Mucosa of rectum (tissue), 2 donors: ENCODE results near the gene PDCD4.

Source experiments
- H3K27ac ChIP-seq, 2 donors: one replicate each; pipeline ENCODE4 v1.7.0; 2013; ENCODE audit warnings: inconsistent platforms in 2 of 2, low read depth in 2 of 2, low read length in 2 of 2
- H3K27me3 ChIP-seq, 2 donors: one replicate each; pipeline ENCODE4 v1.7.0; 2013; ENCODE audit warnings: low read length in 2 of 2; ENCODE audit not compliant: control insufficient read depth in 2 of 2, insufficient read depth in 2 of 2
- H3K36me3 ChIP-seq, 2 donors: one replicate each; pipeline ENCODE4 v1.7.0; 2013; ENCODE audit warnings: low read length in 2 of 2; ENCODE audit not compliant: control insufficient read depth in 2 of 2, insufficient read depth in 2 of 2
- H3K4me1 ChIP-seq, 2 donors: one replicate each; pipeline ENCODE4 v1.7.0; 2013; ENCODE audit warnings: low read length in 2 of 2, mild to moderate bottlenecking in 1 of 2; ENCODE audit not compliant: control insufficient read depth in 2 of 2, insufficient read depth in 2 of 2
- H3K4me3 ChIP-seq, 2 donors: one replicate each; pipeline ENCODE4 v1.7.0; 2013; ENCODE audit warnings: low read length in 2 of 2
- H3K9ac ChIP-seq, 2 donors: one replicate each; pipeline ENCODE4 v1.7.0; 2013; ENCODE audit warnings: low read length in 2 of 2, low read depth in 1 of 2, mild to moderate bottlenecking in 1 of 2
- H3K9me3 ChIP-seq, 2 donors: one replicate each; pipeline ENCODE4 v1.7.0; 2013; ENCODE audit warnings: low read length in 2 of 2; ENCODE audit not compliant: control insufficient read depth in 2 of 2
- donor health status: healthy.
- donor health status: Normal muscosa, but diverticular disease.

PDCD4 gene

GRCh38 chr10:110841767-110842267 lies 29.9 kb upstream of the PDCD4 start:
- Histone ChIP-seq H3K9ac (peak overlapping the region; percentile 20 to 55), H3K4me3 (peak overlapping the region in 1 of 2 donors; percentile 42), H3K9me3 (no peaks in the 10 kb centered on the region), H3K36me3 (no peaks in the 10 kb centered on the region), H3K4me1 (peaks cover 72 to 89% of the 10 kb centered on the region in 2 donors), H3K27ac (peak overlapping the region; percentile 97 to 98), H3K27me3 (no peaks in the 10 kb centered on the region)

- peak overlapping the region; percentile 45 to 58 for H3K9ac ChIP-seq
- peaks cover 70 to 89% of the 10 kb centered on the region in 2 donors for H3K4me1 ChIP-seq
- H3K4me3 ChIP-seq: peak overlapping the region; percentile 26 to 45
- H3K27me3 ChIP-seq: no peaks in the 10 kb centered on the region
- H3K36me3 ChIP-seq: no peaks in the 10 kb centered on the region
- no peaks in the 10 kb centered on the region for H3K9me3 ChIP-seq
- peak overlapping the region; percentile 97 to 98 for H3K27ac ChIP-seq
Observed at GRCh38 chr10:110842326-110842904, 29.3 kb upstream of the PDCD4 start.

GRCh38 chr10:110843031-110843430 lies 28.7 kb upstream of the PDCD4 start:
- peak overlapping the region; percentile 97 to 98 for H3K27ac ChIP-seq
- peaks cover 68 to 85% of the 10 kb centered on the region in 2 donors for H3K4me1 ChIP-seq
- peak overlapping the region in 1 of 2 donors; percentile 34 for H3K4me3 ChIP-seq
- H3K36me3 ChIP-seq: no peaks in the 10 kb centered on the region
- no peaks in the 10 kb centered on the region for H3K9me3 ChIP-seq
- no peaks in the 10 kb centered on the region for H3K27me3 ChIP-seq
- peak overlapping the region; percentile 45 to 58 for H3K9ac ChIP-seq

- Histone ChIP-seq H3K27ac (peak overlapping the region; percentile 97 to 98), H3K27me3 (no peaks in the 10 kb centered on the region), H3K9me3 (no peaks in the 10 kb centered on the region), H3K4me3 (peak overlapping the region in 1 of 2 donors; percentile 5), H3K4me1 (peaks cover 65 to 79% of the 10 kb centered on the region in 2 donors), H3K36me3 (no peaks in the 10 kb centered on the region), H3K9ac (peak overlapping the region; percentile 45 to 61)
Observed at GRCh38 chr10:110843796-110844616, 27.7 kb upstream of the PDCD4 start.

GRCh38 chr10:110844617-110844881 lies 27.2 kb upstream of the PDCD4 start:
- H3K27ac ChIP-seq: peak overlapping the region; percentile 97 to 98
- peak overlapping the region; percentile 45 to 61 for H3K9ac ChIP-seq
- no peaks in the 10 kb centered on the region for H3K9me3 ChIP-seq
- H3K4me1 ChIP-seq: peaks cover 65 to 76% of the 10 kb centered on the region in 2 donors
- H3K27me3 ChIP-seq: no peaks in the 10 kb centered on the region
- peak overlapping the region in 1 of 2 donors; percentile 5 for H3K4me3 ChIP-seq
- no peaks in the 10 kb centered on the region for H3K36me3 ChIP-seq

GRCh38 chr10:110845192-110845755 lies 26.5 kb upstream of the PDCD4 start:
- no peaks in the 10 kb centered on the region for H3K36me3 ChIP-seq
- H3K9ac ChIP-seq: peak overlapping the region; percentile 34 to 60
- H3K27ac ChIP-seq: peak overlapping the region; percentile 97 to 98
- H3K4me1 ChIP-seq: peaks cover 65 to 71% of the 10 kb centered on the region in 2 donors
- H3K27me3 ChIP-seq: no peaks in the 10 kb centered on the region
- no peaks in the 10 kb centered on the region for H3K9me3 ChIP-seq
- H3K4me3 ChIP-seq: peak overlapping the region in 1 of 2 donors; percentile 38

GRCh38 chr10:110845756-110846620 lies 25.7 kb upstream of the PDCD4 start:
- Histone ChIP-seq H3K27ac (peak overlapping the region; percentile 97 to 98), H3K9ac (peak overlapping the region; percentile 60)

GRCh38 chr10:110847374-110847773 lies 24.4 kb upstream of the PDCD4 start:
- H3K27ac ChIP-seq: peak overlapping the region in 1 of 2 donors; percentile 97
- H3K36me3 ChIP-seq: no peaks in the 10 kb centered on the region
- H3K9me3 ChIP-seq: no peaks in the 10 kb centered on the region
- peak overlapping the region in 1 of 2 donors; percentile 54 for H3K9ac ChIP-seq
- H3K4me3 ChIP-seq: no peak overlapping the region
- H3K27me3 ChIP-seq: no peaks in the 10 kb centered on the region
- H3K4me1 ChIP-seq: peaks cover 50 to 60% of the 10 kb centered on the region in 2 donors

More at GRCh38 chr10:110845756-110846620, 25.7 kb upstream of the PDCD4 start:
- Histone ChIP-seq H3K9me3 (no peaks in the 10 kb centered on the region), H3K4me1 (peaks cover 60 to 65% of the 10 kb centered on the region in 2 donors), H3K36me3 (no peaks in the 10 kb centered on the region), H3K27me3 (no peaks in the 10 kb centered on the region), H3K4me3 (peak overlapping the region; percentile 20)

- Histone ChIP-seq H3K9me3 (no peaks in the 10 kb centered on the region), H3K4me3 (no peak overlapping the region), H3K4me1 (peaks cover 42 to 60% of the 10 kb centered on the region in 2 donors), H3K27me3 (no peaks in the 10 kb centered on the region), H3K9ac (no peak overlapping the region), H3K27ac (no peak overlapping the region), H3K36me3 (no peaks in the 10 kb centered on the region)
Observed at GRCh38 chr10:110848106-110848505, 23.6 kb upstream of the PDCD4 start.
